Measurements from ENCODE around the gene KRTAP5-6. TPM values are rescaled to one million over a fixed set of nuclear protein-coding genes. Genes with fewer than 3 reads are reported as not detected.
"Not testable (repeated sequence)": the region's sequence is repeated elsewhere in the genome, so short reads cannot be mapped to it uniquely, and the experiment has no call there.

KRTAP5-6 gene
- total RNA-seq, 8 experiments from 2014 or later = not detected

DNA sequence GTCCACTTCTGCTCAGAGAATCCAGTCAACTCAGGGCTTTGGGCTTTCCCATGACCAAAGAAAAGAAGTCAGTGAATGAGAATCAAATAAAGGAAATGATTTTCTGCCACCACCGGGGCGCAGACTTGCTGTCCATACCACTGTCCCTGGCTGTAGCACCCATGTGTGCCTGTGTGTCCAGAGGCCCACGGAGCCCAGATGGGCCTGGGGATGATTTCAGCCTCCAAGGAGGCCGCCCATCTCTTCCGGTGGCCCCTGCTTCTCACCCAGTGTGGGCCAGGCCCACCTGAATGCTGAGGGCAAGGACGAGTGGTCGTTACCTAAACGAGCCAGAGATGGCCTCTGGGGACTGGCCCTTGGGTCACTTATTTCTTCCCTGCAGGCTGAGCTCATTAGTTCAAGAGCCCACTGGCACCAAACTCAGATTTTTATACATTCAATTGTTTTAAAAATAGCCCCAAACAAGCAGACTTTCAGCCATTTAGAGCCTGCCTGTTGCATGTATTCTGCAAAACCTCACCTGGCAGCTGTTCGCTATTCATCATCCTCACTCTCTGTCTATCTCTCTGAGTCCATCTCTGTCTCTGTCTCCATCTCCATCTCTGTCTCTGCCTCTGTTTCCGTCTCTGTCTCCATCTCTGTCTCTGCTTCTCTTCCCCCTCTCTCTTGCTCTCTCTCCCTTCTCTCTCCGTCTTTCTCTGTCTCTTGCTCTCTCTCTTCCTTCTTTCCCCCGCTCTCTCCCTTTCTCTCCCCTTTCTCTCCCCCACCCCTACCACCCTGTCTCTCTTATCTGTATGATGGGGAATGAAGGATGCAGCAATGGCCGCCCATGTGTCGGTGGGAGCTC lies 43.2 kb upstream of the KRTAP5-6 start:
- Histone ChIP-seq H3K4me3 (no peak overlapping the region), H3K27ac (no peak overlapping the region), H3K4me1 (replicated peaks in 1 of 2) (peaks cover 7 to 10% of the 10 kb centered on the region in 2 donors)
- 61 to 100% (median 85%) methylated on average over 2 to 7 of the region's 14 CpGs; no CpG with 5 or more reads in 2 of the 10 experiments for WGBS, 10 experiments
- ATAC-seq (replicated peaks in 6 of 8) = peak in 1 of 8 experiments; percentile 6
- in situ Hi-C loops (cut with MboI; ENCODE audit: low pct_unique_long_range_greater_than_20kb in 2 of 9, low sequenced_read_pairs in 9 of 9, unreplicated experiment in 9 of 9) = loop anchor here in 5 of 9 experiments (10.0 to 25.0 kb wide), 3 partner anchors 184 to 509 kb away; partner anchors contain the start of genes INS (in 3 of the 5), TH (in 3 of the 5), SYT8 (in 1 of the 5) and TNNI2 (in 1 of the 5)

DNA sequence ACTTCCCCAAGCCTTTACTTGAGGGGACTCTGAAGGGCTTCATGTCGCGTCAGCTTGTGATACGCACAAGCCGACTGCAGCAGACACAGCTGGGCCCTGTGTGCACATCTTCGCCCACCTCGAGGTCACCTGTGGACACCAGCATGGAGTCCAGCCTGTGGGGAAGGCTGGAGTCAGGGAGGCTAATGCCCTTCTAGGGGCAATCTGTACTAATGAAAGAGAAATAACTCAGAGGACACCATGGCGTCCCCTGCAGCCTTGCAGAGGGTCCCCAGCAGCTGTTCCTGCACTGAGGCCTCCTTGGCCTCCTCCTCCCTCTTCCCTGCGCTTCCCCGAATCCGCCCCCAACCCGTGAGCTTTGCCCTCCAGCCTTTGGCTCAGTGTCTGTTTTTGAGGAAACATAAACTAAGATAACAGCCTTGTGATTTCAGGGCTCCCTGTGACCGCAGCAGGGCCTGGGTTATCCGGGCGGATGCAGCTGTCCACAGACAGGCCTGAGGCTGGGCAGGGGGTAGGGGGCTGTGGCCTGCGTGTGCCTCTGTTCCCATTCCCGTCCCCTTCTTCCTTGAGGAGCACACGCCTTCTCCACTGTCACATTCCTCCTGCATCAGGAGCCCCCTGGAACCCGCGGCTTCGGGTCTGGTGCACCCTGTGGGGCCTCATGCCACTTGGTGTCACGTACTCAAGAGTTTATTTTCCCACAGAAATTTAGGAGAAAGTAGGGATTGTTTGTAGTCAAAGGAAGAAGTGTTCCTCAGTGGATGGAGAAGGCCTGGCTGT lies 42.4 kb upstream of the KRTAP5-6 start:
- Histone ChIP-seq H3K4me1 (replicated peaks in 1 of 2) (peaks cover 0 to 5% of the 10 kb centered on the region in 2 donors), H3K27ac (no peak overlapping the region), H3K4me3 (no peak overlapping the region)
- ATAC-seq (replicated peaks in 6 of 8) = no peak
- in situ Hi-C loops (cut with MboI; ENCODE audit: low pct_unique_long_range_greater_than_20kb in 2 of 9, low sequenced_read_pairs in 9 of 9, unreplicated experiment in 9 of 9) = loop anchor here in 5 of 9 experiments (10.0 to 25.0 kb wide), 3 partner anchors 183 to 508 kb away; partner anchors contain the start of genes INS (in 3 of the 5), TH (in 3 of the 5), SYT8 (in 1 of the 5) and TNNI2 (in 1 of the 5)
- WGBS, 10 experiments = 70 to 79% methylated on average over 2 to 8 of the region's 21 CpGs; no CpG with 5 or more reads in 8 of the 10 experiments

DNA sequence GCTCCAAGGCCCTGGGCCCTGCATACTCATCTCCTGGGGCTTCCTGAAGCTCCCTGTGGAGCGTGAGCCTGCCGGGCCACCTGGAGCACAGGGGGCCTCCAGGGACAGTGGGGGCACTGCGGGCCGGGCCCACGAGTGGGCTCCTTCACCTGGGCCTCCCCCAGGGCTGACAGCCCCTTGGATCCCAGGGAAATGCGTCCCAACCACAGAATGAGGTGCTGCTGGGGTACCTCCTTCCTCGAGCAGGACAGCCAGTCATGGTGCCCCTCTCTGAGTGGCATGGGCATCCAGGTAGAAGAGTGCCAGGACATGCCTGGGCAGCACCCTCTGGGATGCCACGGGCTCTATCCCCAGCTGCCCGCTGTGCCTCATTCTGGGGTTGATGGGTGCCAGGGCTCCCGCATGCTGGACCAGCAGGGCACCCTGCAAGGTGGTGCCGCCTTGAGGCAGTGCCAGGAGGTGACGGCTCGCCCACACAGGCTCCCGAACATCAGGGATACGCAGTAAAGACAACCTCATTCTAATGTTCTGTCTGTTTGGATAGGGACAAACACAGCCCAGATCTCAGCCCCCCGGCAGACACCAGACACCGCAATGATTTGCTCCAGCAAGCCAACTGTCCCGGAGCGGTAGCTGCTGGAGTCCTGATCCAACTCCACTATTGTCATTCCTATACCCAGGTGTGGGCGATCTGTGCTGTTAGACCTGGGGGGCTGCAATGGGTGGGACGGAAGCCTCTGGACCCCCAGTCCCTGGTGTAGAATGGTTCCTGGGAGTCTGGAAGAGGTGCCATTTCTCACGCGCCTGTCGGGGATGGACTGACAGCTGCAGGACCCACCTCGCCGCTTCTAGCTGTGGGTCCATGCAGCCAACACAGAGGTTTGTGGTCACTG lies 41.6 kb upstream of the KRTAP5-6 start:
- Histone ChIP-seq H3K4me1 (replicated peaks in 1 of 2) (peaks cover 0 to 5% of the 10 kb centered on the region in 2 donors), H3K4me3 (no peak overlapping the region), H3K27ac (no peak overlapping the region)
- ATAC-seq (replicated peaks in 6 of 8) = no peak
- in situ Hi-C loops (cut with MboI; ENCODE audit: low pct_unique_long_range_greater_than_20kb in 2 of 9, low sequenced_read_pairs in 9 of 9, unreplicated experiment in 9 of 9) = loop anchor here in 5 of 9 experiments (10.0 to 25.0 kb wide), 3 partner anchors 182 to 507 kb away; partner anchors contain the start of genes INS (in 3 of the 5), TH (in 3 of the 5), SYT8 (in 1 of the 5) and TNNI2 (in 1 of the 5)
- WGBS, 10 experiments = 70 to 100% (median 92%) methylated on average over 2 to 7 of the region's 26 CpGs; no CpG with 5 or more reads in 5 of the 10 experiments

DNA sequence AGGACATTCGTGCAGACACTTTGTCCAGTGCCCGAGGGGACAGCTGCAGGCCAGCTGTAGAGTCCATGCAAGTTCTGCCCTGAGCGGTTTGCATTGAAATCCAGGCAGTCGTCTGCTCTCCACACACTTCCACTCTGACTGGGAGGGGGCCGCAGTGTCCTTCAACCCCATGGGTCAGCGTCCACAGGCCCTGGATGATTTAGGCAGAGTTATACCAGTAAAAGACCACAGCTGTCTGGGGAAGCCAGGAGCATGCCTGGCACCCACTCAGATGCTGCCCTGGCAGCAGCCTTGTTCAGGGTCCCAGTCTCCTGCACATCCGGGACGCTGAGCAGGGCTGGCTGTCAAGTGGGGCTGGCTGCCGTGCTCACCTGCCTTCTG lies 40.9 kb upstream of the KRTAP5-6 start:
- in situ Hi-C loops (cut with MboI; ENCODE audit: low pct_unique_long_range_greater_than_20kb in 2 of 9, low sequenced_read_pairs in 9 of 9, unreplicated experiment in 9 of 9) = loop anchor here in 5 of 9 experiments (10.0 to 25.0 kb wide), 3 partner anchors 181 to 506 kb away; partner anchors contain the start of genes INS (in 3 of the 5), TH (in 3 of the 5), SYT8 (in 1 of the 5) and TNNI2 (in 1 of the 5)
- ATAC-seq (replicated peaks in 6 of 8) = no peak
- Histone ChIP-seq H3K4me3 (no peak overlapping the region), H3K4me1 (replicated peaks in 1 of 2) (peaks cover 0 to 5% of the 10 kb centered on the region in 2 donors), H3K27ac (no peak overlapping the region)
- 20 to 75% (median 60%) methylated on average over 1 to 4 of the region's 9 CpGs; no CpG with 5 or more reads in 4 of the 10 experiments for WGBS, 10 experiments

DNA sequence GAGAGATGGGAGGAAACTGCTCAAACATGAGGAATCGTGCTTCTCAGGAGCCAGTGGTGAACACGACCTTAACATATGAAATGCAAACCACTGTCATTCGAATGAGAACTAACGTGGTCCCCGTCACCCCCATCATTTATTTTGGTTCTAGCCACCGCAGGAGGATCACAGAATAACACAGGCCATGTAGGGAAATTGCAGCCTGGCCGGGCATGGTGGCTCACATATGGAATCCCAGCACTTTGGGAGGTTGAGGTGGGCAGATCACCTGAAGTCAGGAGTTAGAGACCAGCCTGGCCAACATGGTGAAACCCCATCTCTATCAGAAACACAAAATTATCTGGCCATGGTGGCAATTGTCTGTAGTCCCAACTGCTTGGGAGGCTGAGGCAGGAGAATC lies 40.3 kb upstream of the KRTAP5-6 start:
- H3K27ac ChIP-seq = no peak overlapping the region
- in situ Hi-C loops (cut with MboI; ENCODE audit: low pct_unique_long_range_greater_than_20kb in 2 of 9, low sequenced_read_pairs in 9 of 9, unreplicated experiment in 9 of 9) = loop anchor here in 5 of 9 experiments (10.0 to 25.0 kb wide), 3 partner anchors 181 to 506 kb away; partner anchors contain the start of genes INS (in 3 of the 5), TH (in 3 of the 5), SYT8 (in 1 of the 5) and TNNI2 (in 1 of the 5)
- ATAC-seq (replicated peaks in 6 of 8) = no peak
- 26 to 58% (median 51%) methylated on average over 3 to 6 of the region's 7 CpGs; no CpG with 5 or more reads in 5 of the 10 experiments for WGBS, 10 experiments
- peaks cover 0 to 5% of the 10 kb centered on the region in 2 donors for H3K4me1 ChIP-seq (replicated peaks in 1 of 2)
- H3K4me3 ChIP-seq = no peak overlapping the region

DNA sequence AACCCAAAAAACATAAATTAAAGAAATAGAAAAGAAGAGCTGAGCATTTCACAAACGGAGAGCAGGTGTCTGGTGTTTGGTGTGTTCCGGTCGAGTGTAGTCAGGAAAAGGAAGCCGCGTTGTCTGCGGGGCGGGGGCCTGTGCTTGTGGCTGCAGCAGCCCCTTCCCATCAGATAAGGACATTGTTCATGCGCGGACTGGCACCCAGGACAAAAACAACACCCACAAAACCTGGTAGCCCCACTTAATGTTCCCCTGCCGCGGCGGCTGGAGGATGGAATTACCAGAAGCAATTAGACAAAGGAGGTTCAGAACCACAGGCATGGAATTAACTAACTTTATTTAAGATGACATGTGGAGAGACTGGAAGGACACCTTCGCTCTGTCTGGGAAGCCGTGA lies 37.5 kb upstream of the KRTAP5-6 start:
- H3K4me3 ChIP-seq = no peak overlapping the region
- no peak for ATAC-seq (replicated peaks in 6 of 8)
- in situ Hi-C loops (cut with MboI; ENCODE audit: low pct_unique_long_range_greater_than_20kb in 2 of 9, low sequenced_read_pairs in 9 of 9, unreplicated experiment in 9 of 9) = loop anchor here in 5 of 9 experiments (10.0 to 25.0 kb wide), 3 partner anchors 178 to 503 kb away; partner anchors contain the start of genes INS (in 3 of the 5), TH (in 3 of the 5), SYT8 (in 1 of the 5) and TNNI2 (in 1 of the 5)
- H3K4me1 ChIP-seq (replicated peaks in 1 of 2) = no peaks in the 10 kb centered on the region
- 60 to 100% (median 87%) methylated on average over 2 to 14 of the region's 14 CpGs; no CpG with 5 or more reads in 4 of the 10 experiments for WGBS, 10 experiments
- no peak overlapping the region for H3K27ac ChIP-seq

DNA sequence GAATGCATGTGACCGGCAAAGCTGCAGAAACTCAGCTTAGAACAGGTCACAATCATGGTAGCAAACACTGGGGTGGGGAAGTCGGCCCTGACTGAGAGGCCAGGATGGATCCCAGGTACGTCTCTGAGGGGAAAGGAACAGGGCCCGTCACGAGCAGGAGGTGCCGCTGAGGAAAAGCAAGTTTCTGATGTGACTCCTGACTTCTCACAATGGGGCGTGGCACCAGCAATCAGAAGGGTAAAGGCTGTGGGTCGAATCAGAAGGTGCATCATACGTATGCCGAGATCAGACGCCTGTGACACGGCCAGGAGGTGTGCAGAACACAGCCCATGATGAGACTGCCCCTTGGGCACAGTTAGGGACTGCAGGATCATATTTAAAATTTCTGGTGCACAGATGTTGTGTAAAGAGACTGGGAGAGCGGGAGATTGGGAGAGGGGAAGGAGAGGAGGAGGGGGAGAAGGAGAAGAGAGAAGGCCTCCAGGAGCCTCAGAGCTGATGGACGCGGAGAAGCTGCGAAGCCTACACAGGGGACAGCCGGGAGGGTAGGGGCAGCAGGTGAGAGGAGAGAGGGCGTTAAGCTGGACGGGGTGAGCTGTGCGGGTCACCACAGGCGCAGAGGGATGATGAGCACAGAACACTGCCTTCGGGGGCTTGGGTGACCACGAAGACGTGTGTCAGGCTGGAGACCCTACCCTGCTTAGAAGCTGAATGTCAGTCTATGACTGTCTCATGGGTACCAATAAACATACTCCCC lies 36.7 kb upstream of the KRTAP5-6 start:
- 61 to 83% (median 67%) methylated on average over 1 to 11 of the region's 24 CpGs; no CpG with 5 or more reads in 7 of the 10 experiments for WGBS, 10 experiments
- ATAC-seq (replicated peaks in 6 of 8) = peak in 1 of 8 experiments; percentile 12
- Histone ChIP-seq H3K27ac (no peak overlapping the region), H3K4me3 (no peak overlapping the region), H3K4me1 (replicated peaks in 1 of 2) (no peaks in the 10 kb centered on the region)
- in situ Hi-C loops (cut with MboI; ENCODE audit: low pct_unique_long_range_greater_than_20kb in 2 of 9, low sequenced_read_pairs in 9 of 9, unreplicated experiment in 9 of 9) = loop anchor here in 4 of 9 experiments (25.0 kb wide), 2 partner anchors 177 to 502 kb away; partner anchors contain the start of genes INS (in 3 of the 4), TH (in 3 of the 4), SYT8 (in 1 of the 4) and TNNI2 (in 1 of the 4)

DNA sequence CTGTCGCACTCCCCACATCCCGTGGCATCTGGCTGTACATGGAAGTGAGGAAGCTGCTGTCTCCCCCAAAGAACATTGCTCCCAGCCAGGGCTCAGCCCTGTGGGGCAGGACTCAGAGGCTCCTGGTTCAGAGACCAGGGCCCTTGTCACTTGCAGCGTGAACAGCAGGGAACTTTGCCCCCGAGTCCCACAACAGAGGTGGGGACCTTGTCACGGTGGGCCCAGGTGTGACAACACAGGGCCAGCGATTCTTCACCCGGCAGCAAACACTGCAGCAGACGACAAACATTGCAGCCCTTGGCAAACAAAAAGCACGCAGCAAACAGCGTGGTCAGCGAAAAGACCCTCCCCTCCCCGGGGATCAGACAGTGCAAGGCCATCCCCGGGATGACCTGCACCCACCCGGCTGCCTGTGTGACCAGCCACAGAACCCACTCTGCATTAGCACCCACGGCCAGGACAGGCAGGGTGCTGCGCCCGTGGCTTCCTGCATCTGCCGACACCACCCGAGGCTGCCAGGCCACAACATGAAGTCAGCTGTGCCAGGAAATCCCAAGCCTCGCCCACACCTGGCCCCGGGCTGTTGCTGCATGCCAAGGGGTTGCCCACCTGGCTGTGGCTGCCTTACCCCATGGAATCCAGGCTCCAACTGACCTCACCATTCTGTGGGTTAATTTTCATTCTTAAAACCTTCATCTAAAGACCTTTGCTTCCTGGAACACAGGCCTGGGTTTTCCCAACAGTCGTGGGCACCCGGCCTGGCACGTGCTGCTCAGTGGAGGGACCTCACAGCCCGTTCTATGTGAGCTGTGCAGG lies 35.3 kb upstream of the KRTAP5-6 start:
- ATAC-seq (replicated peaks in 6 of 8) = peak in 1 of 8 experiments; percentile 62
- in situ Hi-C loops (cut with MboI; ENCODE audit: low pct_unique_long_range_greater_than_20kb in 2 of 9, low sequenced_read_pairs in 9 of 9, unreplicated experiment in 9 of 9) = loop anchor here in 4 of 9 experiments (25.0 kb wide), 2 partner anchors 176 to 501 kb away; partner anchors contain the start of genes INS (in 3 of the 4), TH (in 3 of the 4), SYT8 (in 1 of the 4) and TNNI2 (in 1 of the 4)
- WGBS, 10 experiments = no CpG with 5 or more reads among the region's 25 CpGs
- not testable (repeated sequence) for H3K4me1 ChIP-seq (replicated peaks in 1 of 2); H3K4me3 ChIP-seq; H3K27ac ChIP-seq

DNA sequence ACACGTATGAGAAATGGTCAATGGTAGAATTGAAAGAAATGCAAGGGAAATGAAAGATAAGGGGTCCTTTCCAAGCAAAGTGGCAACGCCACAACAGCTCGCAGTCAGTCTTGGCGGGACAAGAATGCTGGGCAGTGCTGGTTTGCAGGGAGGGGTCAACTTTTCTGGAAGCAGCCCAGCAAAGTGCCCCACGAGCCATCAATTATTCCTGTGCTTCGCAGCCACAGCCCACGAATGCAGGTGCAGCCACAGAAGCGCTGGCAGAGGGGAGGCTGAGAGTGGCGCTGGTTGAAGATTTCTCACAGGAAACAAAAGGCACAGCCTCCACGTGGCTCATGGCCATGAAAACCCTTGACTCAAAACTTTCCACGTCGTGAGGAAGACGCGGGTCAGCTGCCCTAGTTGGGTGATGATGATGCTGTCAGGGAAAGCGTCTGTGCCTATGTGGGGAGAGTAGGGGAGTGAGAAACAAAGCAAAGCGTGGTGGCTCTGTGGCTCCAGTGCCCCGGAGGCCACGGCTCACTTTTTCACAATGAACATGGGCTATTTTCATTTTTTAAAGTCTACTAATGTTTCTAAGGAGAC lies 34.2 kb upstream of the KRTAP5-6 start:
- no CpG with 5 or more reads among the region's 18 CpGs for WGBS, 10 experiments
- not testable (repeated sequence) for ATAC-seq (replicated peaks in 6 of 8); H3K4me1 ChIP-seq (replicated peaks in 1 of 2); H3K27ac ChIP-seq; H3K4me3 ChIP-seq
- in situ Hi-C loops (cut with MboI; ENCODE audit: low pct_unique_long_range_greater_than_20kb in 2 of 9, low sequenced_read_pairs in 9 of 9, unreplicated experiment in 9 of 9) = loop anchor here in 4 of 9 experiments (25.0 kb wide), 2 partner anchors 175 to 500 kb away; partner anchors contain the start of genes INS (in 3 of the 4), TH (in 3 of the 4), SYT8 (in 1 of the 4) and TNNI2 (in 1 of the 4)

DNA sequence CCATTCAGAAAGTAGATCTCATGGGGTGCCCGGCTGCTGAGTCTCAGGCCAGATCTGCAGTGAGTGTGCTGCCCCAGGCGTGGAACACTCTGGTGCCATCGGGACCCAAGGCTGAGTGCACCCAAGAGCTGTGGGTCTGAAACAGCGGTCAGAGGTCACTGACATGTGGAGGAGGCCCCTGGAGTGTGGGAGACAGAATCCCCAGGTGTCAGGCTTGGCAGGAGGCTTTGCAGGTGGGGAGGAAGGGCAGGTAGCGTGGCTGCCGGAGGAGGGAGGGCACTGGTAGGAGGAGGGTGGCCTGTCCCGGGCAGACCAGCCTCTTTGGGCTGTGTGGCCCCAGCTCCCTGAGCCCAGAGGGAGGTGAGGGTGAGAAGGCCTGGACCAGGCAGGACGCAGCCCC lies 31.7 kb upstream of the KRTAP5-6 start:
- H3K4me1 ChIP-seq (replicated peaks in 1 of 2) = peaks cover 0 to 9% of the 10 kb centered on the region in 2 donors
- no peak overlapping the region for H3K27ac ChIP-seq
- WGBS, 10 experiments = 80% methylated on average over 3 of the region's 8 CpGs; no CpG with 5 or more reads in 9 of the 10 experiments
- no peak for ATAC-seq (replicated peaks in 6 of 8)
- no peak overlapping the region for H3K4me3 ChIP-seq
- in situ Hi-C loops (cut with MboI; ENCODE audit: low pct_unique_long_range_greater_than_20kb in 2 of 9, low sequenced_read_pairs in 9 of 9, unreplicated experiment in 9 of 9) = loop anchor here in 4 of 9 experiments (25.0 kb wide), 2 partner anchors 172 to 497 kb away; partner anchors contain the start of genes INS (in 3 of the 4), TH (in 3 of the 4), SYT8 (in 1 of the 4) and TNNI2 (in 1 of the 4)
